DOHH2 (cell line): ENCODE data around the gene TMEM174.

Source experiments
- CTCF ChIP-seq: fragments of 200-600 bp; sonication (generic); IDR thresholded peaks from one replicate; pipeline ENCODE4 v1.5.1; 2014; ENCODE audit warnings: antibody characterized with exemption, mild to moderate bottlenecking, low read depth, low read length; ENCODE audit not compliant: poor library complexity, severe bottlenecking
- EZH2phosphoT487 ChIP-seq: fragments of 200-600 bp; sonication (generic); IDR thresholded peaks from 2 replicates; pipeline ENCODE4 v1.6.1; 2017; ENCODE audit warnings: borderline replicate concordance, mild to moderate bottlenecking, antibody characterized with exemption, low read length, moderate library complexity, mixed read lengths

GRCh38 chr5:73126957-73127356 lies 46.0 kb upstream of the TMEM174 start:
- TF ChIP-seq CTCF (no peak), EZH2phosphoT487 (no peak)
